Skeletal muscle cell (primary cell): Measurements from ENCODE around the gene RAB37.

Experiments used
- DNase-seq: peaks from one replicate; pipeline ENCODE4 v3.0.0-alpha.2; 2010; ENCODE audit warnings: low read depth
- H3K4me3 ChIP-seq: 2 replicates; pipeline ENCODE4 v1.5.1; 2011; ENCODE audit warnings: low read depth, mild to moderate bottlenecking, control low read depth, low read length, moderate library complexity

Gene RAB37

DNA sequence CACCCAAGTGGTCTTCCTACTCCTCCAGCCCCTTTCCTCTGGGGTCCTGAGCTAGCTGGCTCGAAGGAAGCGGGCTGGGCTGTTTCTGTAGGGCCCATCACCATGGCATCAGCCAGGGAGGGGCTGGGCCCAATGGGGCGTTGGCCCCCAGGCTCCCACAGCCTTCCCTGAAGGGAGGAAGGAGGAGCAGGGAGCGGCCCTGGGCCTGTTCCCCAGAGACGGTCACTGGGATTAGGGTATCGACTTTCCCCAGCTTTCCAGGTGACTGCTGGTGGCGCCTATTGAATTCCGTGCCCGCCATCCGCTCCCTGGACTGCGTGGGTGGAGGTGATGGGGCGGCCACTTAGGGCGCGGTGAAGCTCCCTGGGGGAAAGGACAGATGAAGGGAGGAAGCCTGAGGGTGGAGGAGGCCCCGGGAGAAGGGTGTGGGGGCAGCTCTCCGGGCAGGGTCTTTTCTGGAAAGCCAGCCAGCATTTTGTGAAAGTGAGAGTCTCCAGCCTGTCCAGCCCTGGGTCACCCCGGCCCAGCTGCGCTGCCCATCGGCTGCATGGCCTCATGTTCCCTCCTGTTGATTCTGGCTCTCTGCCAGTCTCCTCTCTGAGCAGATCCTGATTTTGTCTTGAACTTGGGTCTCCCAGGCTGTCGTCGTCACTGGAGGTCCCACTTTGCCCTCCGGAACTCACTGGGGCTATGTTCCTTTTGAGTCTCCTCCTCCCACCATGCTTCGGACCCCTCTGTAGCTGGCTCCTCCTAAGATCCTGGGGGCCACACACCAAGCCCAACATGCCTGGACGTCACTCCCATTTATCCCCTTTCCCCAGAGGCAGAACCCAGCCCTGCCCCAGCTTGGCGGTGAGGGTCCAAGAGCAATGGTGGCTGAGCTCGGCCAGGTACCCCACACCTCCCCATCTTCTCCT, 21.1 kb downstream of the RAB37 start:
- no peak for DNase-seq
- no peak overlapping the region for H3K4me3 ChIP-seq

DNA sequence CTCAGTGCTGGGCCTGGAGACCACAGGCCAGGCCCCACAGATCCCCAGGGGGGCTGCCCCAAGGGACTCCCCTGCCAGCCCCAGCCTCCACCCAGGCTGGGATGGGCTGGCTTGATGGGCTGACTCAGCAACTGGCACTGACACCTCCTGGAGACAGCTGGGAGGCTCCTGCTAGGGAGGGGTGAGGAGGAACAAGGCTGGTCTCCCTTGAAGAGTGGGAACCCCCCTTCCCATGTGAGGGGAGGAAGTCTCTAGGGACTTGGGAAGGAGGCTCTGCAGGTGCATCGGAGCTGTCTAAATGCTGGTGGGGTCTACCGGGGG, 21.8 kb downstream of the RAB37 start:
- DNase-seq = no peak
- no peak overlapping the region for H3K4me3 ChIP-seq

DNA sequence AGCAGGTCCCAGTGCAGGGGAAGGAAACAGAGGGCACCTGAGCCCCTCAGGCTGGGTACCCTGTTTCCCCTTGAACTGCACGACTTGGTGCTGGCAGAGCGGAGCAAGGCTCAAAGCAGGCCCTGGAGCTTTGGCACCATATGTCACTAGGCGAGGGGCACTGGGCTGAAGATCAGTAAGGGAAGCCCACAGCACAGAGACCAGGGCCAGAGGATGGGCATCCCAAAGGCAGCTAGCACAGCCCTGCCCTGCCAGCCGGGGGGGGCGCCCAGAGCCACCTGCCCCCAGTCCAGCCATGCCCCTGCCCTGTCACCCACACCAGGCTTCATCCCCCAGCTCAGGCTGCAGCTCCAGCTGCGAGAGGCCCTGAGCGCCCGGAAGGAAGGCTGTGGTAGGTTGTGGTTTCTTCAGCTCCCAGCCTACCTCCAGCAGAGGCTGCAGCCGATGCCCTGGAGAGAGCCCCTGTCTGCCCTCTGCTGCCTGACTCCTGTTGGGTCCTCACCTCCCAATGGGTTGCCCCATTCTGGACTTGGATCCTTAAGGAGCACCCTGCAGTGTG, 22.3 kb downstream of the RAB37 start:
- no peak for DNase-seq
- H3K4me3 ChIP-seq = no peak overlapping the region

DNA sequence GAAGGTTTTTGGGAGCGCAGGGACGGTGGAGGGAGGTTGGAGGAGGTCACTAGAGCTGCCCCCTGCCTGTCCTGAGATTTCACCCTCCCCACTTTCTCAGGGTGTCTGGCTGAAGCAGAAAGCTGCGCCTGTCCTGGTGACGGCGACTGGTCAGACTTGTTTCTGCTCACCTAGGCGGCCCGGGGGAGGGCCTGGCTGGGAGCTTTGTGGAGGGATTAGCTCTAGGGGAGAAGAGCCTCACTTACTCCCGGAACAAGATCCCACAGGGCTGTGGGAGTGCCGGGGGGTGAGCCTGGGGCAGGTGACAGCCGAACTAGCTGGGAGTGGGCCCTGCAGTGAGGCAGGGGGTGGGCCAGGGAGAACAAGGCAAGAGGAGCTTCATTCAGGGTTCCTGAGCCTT, 22.9 kb downstream of the RAB37 start:
- DNase-seq = no peak
- H3K4me3 ChIP-seq = no peak overlapping the region

DNA sequence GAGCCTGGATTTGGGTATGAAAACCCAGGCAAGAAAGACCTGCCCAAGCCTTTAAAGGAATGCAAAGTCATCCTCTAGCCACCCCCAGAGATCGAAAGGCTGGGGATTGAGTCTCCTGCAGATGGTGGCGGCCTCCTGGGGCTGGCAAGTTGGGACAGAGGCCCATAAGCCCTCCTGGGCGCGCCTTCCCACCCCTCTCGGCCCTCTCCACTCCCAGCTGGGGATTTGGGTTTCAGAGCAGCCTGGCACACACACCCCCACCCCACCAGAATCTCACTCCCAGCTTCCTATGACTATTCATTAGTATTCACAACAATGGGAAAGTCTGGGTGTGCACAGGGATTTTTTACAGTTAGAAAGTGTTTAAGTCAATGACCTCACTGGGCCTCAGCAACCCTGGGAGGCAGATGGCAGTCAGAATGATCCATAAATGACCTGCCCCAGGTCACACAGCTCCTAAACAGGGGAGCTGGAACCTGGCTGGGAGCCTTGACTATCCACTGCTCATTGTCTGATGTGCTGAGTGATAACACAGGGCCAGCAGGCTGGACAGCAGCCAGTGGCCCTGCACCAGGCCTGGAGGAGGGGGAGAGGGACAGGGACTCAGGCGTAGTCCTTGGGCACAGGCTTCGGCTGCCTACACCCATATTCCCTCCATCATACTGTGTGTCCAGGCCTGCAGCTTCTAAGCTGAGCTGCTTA, 23.5 kb downstream of the RAB37 start:
- DNase-seq = no peak
- H3K4me3 ChIP-seq = no peak overlapping the region

DNA sequence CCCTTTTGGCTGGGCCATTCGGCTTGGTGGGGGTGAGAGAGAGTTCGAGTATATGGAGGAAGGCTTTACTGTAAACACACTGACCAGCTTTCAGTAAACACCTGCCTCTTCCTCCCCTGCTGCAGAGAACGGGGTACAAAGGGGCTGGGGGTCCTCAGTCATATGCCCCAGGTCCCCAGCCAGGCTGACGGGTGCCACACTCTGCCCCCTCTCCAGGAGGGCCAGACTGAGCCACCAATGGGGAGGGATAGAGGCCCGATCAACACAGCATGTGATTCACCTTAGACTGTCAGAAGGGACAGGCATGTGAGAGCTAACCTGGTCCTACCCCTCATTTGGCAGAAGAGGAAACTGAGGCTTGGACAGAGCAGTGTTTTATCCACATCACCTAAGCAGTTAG, 24.4 kb downstream of the RAB37 start:
- no peak for DNase-seq
- H3K4me3 ChIP-seq = no peak overlapping the region

DNA sequence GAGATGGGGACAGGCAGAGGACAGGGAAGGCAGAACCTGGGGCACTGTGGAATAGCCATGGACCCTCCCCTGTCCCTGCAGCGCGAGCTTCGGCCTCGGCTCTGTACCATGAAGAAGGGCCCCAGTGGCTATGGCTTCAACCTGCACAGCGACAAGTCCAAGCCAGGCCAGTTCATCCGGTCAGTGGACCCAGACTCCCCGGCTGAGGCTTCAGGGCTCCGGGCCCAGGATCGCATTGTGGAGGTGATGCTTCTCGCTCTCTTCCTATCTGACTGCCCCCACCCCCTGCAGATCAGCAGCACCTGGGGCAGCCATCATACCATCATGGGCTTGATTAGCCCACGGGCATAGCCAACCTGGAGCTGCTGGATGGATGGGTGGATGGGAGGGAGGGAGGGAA, 24.9 kb downstream of the RAB37 start:
- H3K4me3 ChIP-seq = no peak overlapping the region
- no peak for DNase-seq

DNA sequence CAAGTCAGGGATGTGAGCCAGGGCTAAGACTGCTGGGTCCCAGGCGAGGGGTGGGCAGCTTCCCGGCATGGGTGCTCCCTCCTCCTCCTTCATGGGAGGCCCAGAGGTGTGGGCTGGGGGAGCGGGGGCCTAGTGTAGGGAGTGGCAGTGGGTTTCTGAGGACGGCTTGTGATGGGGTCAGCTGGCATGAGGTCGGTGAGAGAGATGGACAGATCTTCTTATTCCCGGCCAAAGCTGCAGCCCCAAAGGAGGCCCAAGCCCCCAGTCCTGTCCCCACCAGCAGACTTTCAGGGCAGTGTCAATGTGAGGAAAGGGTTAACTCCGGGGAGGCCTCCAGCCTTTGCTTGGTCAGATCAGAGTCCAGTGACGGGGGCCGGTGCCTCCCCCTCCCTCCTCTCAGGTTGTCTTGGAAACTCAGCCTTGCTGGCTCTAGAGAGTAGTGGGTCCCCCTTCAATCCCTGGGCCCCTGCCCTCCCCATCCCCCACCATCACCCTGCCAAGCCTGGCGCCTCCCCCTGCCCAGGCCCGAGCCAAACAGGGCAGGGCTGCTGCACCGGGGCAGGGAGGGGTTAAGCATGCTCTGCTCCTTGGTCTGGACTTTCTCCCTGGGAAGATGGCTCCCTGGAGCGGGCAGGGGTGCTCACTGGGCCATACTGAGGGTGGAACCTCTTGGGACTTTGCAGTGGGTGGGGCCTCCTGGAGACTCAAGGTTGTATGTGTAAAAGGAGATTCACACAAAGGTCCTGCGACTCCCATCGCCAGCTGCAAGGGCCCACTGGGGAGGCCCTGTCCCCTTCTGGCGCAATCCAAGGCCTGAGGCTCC, 26.7 kb downstream of the RAB37 start:
- no peak overlapping the region for H3K4me3 ChIP-seq
- DNase-seq = no peak

DNA sequence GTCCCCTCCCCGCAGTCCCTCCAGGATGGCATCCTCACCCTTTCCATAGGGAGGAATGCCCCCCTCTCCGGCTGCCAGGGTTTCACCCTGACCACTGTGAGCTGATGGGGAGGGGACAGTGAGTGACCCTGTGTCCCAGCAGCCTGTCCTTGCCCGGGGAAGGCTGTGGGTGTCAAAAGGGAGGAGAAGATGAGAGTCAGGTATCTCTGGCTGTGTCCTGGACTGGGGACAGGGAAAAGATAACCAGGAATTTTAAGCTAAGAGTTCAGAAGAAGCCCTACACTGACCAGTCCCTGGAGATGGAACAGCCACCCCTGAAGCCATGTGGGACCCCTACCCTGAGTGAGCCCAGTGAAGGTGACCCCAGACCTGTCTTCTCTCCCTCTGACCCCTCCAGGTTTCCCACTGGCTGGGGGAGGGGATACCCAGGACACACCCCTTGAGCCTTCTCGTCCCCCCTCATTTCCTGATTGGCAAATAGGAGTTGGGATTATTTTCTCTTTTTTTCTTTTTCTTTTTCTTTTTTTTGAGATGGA, 27.8 kb downstream of the RAB37 start:
- no peak for DNase-seq
- no peak overlapping the region for H3K4me3 ChIP-seq

DNA sequence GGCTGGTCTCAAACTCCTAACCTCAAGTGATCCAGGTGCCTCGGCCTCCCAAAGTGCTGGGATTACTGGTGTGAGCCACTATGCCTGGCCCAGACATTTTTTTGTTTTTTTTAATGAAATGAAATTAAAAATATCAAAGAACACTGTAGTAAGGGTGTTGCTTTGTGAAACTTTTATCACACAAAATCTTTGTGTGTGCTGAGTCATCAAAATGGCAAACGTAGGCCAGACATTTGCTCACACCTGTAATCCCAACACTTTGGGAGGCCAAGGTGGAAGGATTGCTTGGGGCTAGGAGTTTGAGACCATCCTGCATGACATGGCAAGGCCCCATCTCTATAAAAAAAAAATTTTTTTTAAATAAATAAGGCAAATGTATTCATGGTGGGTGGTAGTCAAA, 29.4 kb downstream of the RAB37 start:
- no peak for DNase-seq
- H3K4me3 ChIP-seq = no peak overlapping the region

DNA sequence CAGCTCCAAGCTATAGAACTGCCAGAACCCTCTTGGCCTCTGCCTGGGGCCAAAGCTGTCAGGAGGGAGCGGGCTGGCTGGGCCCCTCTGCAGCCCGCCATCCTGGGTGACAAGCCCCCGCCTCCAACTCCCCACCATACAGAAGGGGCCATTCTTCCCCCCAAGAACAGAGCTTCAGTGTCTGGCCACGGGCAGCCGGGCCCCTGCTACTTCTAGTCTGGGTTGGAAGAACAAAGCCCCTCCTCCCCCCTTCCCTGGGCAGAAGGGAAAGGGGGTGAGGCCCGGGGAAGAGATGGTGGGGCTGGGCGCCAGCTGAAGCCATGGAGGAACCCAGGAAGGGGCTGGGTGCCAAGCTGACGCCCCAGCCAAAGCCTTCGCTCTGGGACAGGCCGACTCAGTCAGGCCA, 30.1 kb downstream of the RAB37 start:
- no peak overlapping the region for H3K4me3 ChIP-seq
- no peak for DNase-seq

DNA sequence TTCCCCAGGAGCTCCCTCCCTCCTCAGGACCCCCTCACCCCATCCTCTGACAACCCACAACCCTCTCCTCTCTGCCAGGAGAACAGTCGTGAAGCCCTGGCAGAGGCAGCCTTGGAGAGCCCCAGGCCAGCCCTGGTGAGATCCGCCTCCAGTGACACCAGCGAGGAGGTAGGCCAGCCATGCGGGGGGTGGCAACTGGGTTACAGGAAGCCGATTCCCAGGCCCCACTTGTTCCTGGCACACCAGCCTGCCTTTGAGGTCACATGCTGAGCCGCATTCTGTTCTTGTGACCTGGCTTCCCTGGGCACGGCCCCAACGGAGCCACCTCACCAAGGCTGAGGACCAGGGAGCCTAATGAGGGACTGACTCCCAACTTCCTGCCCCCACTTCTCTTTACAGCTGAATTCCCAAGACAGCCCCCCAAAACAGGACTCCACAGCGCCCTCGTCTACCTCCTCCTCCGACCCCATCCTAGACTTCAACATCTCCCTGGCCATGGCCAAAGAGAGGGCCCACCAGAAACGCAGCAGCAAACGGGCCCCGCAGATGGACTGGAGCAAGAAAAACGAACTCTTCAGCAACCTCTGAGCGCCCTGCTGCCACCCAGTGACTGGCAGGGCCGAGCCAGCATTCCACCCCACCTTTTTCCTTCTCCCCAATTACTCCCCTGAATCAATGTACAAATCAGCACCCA, 31.2 kb downstream of the RAB37 start:
- H3K4me3 ChIP-seq = no peak overlapping the region
- DNase-seq = no peak

DNA sequence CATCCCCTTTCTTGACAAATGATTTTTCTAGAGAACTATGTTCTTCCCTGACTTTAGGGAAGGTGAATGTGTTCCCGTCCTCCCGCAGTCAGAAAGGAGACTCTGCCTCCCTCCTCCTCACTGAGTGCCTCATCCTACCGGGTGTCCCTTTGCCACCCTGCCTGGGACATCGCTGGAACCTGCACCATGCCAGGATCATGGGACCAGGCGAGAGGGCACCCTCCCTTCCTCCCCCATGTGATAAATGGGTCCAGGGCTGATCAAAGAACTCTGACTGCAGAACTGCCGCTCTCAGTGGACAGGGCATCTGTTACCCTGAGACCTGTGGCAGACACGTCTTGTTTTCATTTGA, 31.7 kb downstream of the RAB37 start:
- DNase-seq = no peak
- H3K4me3 ChIP-seq = no peak overlapping the region

DNA sequence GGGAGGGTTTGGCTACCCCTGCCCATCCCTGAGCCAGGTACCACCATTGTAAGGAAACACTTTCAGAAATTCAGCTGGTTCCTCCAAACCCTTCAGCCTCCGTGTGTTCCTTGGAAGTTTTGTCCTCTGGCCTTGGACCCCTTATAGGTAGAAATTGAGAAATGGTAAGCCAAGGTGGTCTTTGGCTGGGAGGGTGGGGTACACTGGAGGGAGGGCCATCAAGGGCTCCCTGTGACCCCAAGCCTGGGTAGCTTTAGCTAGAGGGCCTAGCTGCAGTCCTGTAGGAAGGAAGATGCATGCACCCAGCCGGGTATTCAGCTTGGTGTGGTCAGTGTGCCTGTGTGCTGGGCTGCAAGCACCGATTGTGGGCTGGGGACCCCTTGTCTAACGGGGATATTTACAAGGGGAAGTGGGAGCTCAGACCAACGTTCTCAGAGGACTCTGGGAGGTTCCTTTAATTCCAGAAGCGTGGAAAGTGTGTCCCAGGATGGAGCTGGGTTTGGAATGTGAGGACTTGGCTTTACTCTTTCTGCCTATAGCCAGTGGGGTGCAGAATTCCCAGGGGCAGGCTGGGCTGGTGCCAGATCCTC, 32.3 kb downstream of the RAB37 start:
- H3K4me3 ChIP-seq = no peak overlapping the region
- DNase-seq = no peak

DNA sequence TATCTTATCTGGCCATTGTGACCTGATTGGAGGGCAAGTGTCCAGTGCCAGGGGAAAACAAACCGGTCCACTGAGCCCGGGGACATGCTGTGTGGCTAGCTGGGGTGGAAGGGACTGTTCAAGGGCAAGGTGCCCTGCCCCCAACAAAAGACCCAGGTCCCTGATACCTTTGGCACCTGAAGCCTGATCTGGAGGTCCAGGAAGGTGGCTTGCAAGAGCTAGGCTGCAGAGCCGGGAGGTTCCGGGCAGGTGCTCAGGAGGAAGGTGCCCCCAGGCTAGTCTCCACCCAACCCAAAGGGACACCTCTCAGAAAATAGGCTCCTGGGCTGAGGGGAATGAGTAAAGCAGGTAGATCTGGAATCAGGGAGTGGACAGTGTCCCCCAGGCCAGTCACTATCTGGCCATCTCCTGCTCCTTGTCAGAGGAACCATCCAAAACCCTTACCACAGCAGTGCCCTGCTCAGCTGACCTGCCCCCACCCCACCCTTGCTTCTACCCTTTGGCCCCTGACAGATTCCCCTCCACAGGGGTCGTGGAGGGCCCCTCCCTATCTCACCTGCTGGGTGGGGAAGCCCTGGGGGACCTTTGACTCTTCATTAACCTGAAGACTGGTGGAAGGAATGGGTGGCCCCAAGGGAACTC, 32.9 kb downstream of the RAB37 start:
- no peak for DNase-seq

DNA sequence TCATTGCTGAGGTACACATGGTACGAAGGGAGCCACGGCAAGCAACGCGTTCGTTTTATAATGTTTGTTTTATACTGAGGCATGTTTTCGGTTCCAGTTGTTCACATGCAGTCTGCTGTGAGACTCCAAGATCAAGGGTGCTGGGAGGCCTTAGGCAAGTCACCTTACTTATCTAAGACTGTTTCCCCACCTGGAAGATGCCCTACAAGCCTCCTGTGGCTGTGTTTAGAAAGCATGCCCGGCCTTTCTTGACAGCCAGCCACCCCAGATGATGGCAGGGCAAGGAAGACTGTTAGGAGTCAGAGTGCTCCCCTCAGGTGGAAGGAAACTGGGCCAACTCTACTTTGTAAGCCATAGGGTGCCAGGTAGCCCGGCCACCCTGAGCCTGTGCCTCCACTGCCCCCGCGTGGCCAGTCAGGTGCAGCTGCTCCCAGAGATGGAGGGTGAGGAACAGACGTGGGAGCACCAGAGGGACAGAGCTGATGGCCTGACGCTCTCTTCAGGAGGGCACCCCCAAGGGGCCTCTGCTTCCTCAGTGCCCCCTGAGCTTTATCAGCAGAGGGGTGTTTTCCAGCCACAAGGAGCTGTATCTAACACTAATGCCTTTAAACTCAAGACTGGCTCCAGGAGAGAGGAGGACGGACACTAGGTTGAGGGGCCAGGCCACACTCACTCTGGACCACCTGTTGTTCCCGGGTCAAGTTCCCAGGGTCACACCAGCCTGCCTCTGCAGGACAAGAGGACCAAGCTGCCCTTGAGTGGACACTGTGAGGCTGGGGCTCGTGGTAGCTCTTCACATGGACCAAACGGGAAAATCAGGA, 33.7 kb downstream of the RAB37 start:
- no peak overlapping the region for H3K4me3 ChIP-seq
- no peak for DNase-seq

More for the DNA sequence above, 32.9 kb downstream of the RAB37 start:
- H3K4me3 ChIP-seq = no peak overlapping the region

DNA sequence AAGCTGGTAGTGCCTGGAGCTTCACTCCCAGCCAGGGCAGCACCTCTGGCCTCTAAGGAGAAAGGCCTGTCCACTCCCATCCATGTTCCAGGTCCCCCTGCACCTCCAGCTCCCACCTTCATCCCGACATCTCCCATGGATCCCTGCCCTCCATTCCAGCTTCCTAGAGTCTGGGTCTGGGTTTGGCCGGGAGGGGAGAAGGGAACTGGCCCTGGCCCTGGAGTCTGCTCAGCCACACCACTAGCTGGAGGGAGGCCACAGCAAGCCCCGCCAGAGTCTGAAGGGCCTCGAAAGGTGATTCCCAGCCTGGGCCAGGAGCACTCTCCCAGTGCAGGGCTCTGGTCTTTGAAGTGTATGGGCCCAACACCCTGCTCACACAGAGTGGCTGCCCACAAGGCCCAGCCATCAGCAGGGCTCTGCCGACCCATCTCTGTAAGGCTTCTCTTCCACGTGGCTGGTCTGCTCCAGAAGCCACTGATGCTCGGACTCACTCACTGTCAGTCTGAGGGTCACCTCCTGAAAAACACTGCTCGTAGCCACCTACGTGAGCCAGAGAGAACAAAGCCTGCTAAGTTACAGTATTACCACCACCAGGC, 34.4 kb downstream of the RAB37 start:
- H3K4me3 ChIP-seq = no peak overlapping the region
- DNase-seq = no peak
